Endothelial cell of umbilical vein (primary cell): ENCODE measurements around the gene NSL1.

Source experiments
- EZH2 ChIP-seq: IDR thresholded peaks from 2 replicates; pipeline ENCODE4 v1.6.1; 2012; ENCODE audit warnings: borderline replicate concordance, low read depth, mild to moderate bottlenecking, moderate library complexity, low read length, inconsistent platforms; ENCODE audit not compliant: severe bottlenecking
- POLR2A ChIP-seq: IDR thresholded peaks from 2 replicates; pipeline ENCODE4 v1.6.1; 2012; ENCODE audit warnings: low read depth, mild to moderate bottlenecking, control low read depth, low read length
- POLR2AphosphoS5 ChIP-seq: IDR thresholded peaks from 2 replicates; pipeline ENCODE4 v1.6.1; 2012; ENCODE audit warnings: low read depth, mild to moderate bottlenecking, control low read depth, low read length, moderate library complexity; ENCODE audit not compliant: insufficient read depth
- TF ChIP-seq, protein P1 (sequence below), 2 donors: IDR thresholded peaks; 1 replicate in 1 of 2; 2 replicates in 1 of 2; pipeline ENCODE4 v1.5.1; 2011; ENCODE audit warnings: low read length in 2 of 2, mild to moderate bottlenecking in 2 of 2, moderate library complexity in 2 of 2, control low read depth in 1 of 2, inconsistent platforms in 1 of 2, low read depth in 1 of 2; ENCODE audit not compliant: insufficient read depth in 1 of 2; ENCODE audit errors: extremely low read depth in 1 of 2

DNA sequence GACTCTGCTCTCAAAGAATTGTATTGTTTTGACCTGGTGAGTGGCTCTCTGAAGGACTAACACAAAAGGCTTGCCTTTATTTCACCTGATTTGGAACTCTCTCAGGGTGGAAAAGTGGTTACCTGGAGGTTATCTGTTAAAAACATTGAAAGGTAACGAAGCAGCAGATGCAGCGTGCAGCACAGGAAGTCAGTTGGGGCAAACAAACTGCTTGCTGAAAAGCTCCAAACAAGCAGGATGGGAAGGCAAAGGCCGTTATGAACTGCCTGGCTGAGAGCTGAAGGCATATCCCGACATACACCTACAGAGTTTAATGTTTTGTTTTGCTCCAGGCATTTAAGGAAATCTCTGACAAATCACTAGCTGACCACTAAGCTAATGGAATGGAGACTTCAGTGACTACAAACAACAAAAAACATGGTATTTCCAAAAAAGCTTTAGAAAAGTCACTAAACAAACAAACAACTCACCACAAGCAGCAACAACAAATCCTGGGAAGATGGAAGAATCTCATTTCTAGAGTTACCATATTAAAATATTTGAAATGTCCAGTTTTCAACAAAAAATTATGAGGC lies 47.6 kb downstream of the NSL1 start:
- TF ChIP-seq, protein P1, sequence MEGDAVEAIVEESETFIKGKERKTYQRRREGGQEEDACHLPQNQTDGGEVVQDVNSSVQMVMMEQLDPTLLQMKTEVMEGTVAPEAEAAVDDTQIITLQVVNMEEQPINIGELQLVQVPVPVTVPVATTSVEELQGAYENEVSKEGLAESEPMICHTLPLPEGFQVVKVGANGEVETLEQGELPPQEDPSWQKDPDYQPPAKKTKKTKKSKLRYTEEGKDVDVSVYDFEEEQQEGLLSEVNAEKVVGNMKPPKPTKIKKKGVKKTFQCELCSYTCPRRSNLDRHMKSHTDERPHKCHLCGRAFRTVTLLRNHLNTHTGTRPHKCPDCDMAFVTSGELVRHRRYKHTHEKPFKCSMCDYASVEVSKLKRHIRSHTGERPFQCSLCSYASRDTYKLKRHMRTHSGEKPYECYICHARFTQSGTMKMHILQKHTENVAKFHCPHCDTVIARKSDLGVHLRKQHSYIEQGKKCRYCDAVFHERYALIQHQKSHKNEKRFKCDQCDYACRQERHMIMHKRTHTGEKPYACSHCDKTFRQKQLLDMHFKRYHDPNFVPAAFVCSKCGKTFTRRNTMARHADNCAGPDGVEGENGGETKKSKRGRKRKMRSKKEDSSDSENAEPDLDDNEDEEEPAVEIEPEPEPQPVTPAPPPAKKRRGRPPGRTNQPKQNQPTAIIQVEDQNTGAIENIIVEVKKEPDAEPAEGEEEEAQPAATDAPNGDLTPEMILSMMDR (IDR thresholded peaks at IDR 0.05; ENCODE audit: extremely low read depth in 1 of 2, insufficient read depth in 1 of 2, low read depth in 1 of 2, low read length in 2 of 2), result no peak
- TF ChIP-seq POLR2A (no peak), EZH2 (no peak), POLR2AphosphoS5 (no peak)
